Measurements from ENCODE around the gene LHFPL3.

LHFPL3 gene

DNA sequence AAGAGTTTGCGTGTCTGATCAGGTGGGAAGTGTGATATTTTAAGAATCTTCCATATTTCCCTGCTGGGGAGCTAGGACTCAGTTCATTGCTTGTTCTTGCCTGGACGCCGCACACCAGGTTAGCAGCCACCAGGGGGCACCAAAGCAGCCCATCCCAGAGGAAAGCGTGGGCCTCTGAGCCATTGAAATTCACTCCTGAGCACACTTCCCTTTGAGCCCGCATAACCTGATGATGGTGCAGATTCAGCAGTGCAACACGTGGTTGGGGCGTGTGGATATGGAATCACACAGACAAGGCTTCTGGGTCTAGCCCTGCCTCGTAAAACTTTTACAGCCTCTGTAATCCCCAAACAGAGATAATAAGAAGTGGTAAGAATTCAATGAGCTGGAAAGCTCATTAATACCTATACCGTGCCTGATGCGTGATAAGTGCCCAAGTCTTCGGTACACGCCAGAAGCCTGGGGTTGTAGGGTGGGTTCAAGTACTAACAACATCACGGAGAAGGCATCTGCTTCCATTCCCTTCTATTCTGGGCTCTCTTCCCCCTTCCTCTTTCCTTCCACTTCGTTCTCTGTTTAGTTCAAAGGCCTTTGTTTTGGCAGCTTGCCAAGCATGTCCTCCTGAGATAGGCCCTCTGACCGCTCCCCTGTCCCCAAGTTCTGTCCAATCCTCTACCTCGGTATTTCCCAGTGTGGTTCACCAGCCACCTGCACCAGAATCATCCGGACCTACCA is 555.5 kb downstream of the LHFPL3 start:
- in situ Hi-C loops (cut with HindIII; ENCODE audit: low sequenced_read_pairs): loop anchor here (5.0 kb wide), 1 partner anchor 93 kb away; no protein-coding TSS in a partner anchor

DNA sequence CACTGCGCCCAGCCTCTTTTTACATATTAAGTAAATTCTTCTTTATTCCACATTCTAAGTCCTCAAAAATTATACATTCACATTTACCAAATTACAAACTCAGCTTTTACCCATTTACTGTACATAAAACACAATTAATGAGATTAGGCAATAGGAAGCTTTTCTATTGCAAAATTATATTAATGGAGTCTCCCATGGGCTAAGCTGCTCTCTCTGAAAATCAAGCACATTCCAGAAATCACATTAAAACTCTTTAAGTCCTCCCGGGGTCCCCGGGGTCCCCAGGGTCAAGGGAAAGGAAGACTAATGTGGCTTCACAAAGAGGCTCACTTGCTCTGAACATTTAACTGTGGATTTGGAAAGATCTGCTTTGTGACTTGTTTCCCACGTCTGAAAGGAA is 558.2 kb downstream of the LHFPL3 start:
- in situ Hi-C loops (cut with HindIII; ENCODE audit: low sequenced_read_pairs): no loop called here

DNA sequence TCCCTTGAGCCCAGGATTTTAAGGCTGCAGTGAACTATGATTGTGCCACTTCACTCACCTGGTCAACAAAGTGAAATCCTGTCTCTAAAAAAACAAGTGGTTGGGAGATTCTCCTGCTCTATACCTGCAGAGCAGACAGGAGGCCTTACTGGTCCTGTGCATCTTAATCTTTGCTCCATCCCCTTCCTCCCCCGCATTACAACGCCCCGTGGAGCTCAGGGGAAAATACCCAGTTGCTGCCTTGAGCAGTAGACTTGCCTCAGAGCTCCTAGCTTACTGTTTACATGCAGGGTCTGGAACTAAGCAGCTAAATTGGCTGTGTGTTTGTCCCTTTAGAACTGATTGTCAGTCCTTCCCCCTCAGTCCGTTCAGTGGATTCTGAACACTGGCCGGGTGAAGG is 561.8 kb downstream of the LHFPL3 start:
- in situ Hi-C loops (cut with HindIII; ENCODE audit: low sequenced_read_pairs): no loop called here

DNA sequence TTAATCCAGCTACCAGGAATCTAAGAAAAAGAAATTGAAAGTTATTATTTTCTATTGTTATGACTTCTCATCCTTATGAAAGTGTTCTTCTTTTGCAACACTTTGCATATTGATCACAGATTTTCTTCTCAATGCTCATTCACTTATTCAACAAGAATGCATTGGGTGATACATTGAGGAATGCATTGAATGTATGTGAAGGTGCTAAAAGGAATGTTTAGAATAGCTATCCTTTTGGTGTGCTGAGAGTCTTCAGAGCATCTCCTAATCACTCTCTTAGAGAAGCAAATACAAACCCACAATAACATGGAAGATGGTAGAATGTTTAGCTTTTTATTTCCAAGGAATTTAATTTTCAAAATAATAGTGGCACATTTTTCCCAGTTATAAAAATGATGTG is 563.5 kb downstream of the LHFPL3 start:
- in situ Hi-C loops (cut with HindIII; ENCODE audit: low sequenced_read_pairs): no loop called here

DNA sequence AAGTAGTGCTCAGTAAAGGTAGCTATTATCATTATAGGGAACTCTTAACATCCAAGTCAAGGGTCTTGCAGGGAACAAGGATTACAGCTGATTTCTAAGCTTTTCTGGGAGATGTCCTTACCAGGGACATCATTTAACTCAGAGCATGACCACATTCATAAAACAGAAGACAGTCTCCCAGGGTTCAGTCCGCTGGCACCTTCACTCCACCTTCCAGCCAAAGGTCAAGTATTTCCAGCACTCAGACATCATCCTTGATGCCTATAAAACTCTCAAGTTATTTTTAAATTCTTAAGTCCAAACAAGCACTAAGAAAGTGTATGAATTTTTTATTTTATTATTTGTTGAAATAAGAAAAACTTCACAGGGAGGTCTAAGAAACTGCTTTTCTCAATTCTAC is 565.9 kb downstream of the LHFPL3 start:
- in situ Hi-C loops (cut with HindIII; ENCODE audit: low sequenced_read_pairs): no loop called here

DNA sequence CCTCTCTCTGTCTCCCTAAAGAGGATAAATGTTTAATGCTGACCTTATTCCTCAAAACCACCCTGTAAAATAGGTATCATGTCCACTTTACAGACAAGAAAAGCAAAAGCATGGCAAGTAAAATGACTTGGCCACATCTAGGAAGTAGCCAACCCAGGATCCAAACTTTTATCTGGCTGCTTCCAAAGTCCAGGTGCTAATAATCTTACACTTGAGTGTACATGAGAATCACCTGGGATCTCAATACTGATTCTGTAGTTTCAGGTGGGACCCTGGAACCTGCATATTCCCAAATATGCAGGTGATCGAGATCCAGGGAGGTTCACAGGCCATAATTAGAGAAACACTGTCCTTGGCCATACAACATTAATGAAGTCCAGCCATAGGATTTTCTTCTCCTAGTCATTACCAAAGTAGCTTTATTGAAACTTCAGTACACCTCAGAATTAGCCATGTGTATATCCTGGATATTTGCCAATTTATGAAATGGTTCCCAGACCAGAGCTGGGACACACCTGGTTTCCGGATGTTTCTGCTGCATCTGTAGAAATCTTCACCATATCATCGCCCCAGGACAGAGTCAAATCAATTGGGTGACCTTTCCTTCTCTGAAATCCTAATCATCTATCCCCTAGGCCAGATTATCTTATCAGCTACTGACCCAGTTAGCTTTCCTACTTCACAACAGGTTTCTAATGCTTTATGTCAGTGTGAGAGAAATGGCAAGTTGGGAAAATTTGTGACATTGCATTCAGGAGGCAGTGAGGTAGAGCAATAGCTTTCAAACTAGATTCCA is 566.5 kb downstream of the LHFPL3 start:
- in situ Hi-C loops (cut with HindIII; ENCODE audit: low sequenced_read_pairs): no loop called here

DNA sequence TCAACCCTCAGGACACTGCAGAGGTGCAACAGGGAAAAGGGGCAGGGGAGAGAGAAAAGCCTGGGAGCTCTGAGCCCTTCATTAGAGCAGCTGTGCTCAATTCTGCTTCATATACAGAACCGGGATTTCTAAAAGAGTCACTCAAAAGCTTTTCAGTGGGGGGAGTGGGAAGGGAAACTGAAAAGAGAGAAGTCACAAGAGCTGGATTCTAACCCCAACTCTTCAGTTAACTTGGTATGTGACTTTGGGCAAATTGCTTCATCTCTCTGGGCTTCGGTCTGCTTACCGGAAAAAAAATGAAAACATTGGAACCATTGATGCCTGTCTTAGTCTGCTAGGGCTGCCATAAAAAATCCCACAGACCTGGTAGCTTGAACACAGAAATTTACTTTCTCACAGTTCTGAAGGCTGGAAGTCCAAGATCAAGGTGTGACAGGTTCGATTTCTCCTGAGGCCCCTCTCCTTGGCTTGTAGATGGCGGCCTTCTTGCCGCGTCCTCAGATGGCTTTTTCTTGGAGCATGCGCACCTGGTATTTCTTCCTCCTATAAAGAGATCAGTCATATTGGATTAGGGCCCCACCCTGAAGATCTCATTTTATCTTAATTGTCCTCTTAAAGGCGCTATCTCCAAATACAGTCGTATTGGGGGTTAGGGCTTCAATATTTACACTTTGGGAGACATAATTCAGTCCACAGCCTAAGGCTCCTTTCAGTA is 567.3 kb downstream of the LHFPL3 start:
- in situ Hi-C loops (cut with HindIII; ENCODE audit: low sequenced_read_pairs): no loop called here

DNA sequence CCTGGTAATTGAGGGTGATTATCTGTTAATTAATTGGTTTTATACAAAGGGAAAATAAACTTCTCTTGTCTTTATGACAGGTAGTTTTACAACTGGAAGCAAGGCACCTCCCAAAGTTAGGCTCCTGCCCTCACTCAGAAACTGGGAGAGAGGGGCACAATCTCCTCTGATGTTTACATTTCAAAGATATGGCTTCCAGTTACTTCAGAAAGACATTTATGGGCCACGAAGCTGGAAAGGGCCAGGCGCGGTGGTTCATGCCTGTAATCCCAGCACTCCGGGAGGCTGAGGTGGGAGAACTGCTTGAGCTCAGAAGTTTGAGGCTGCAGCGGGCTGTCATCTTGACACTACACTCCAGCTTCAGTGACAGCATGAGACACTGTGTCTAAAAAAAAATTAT is 570.0 kb downstream of the LHFPL3 start:
- in situ Hi-C loops (cut with HindIII; ENCODE audit: low sequenced_read_pairs): no loop called here

DNA sequence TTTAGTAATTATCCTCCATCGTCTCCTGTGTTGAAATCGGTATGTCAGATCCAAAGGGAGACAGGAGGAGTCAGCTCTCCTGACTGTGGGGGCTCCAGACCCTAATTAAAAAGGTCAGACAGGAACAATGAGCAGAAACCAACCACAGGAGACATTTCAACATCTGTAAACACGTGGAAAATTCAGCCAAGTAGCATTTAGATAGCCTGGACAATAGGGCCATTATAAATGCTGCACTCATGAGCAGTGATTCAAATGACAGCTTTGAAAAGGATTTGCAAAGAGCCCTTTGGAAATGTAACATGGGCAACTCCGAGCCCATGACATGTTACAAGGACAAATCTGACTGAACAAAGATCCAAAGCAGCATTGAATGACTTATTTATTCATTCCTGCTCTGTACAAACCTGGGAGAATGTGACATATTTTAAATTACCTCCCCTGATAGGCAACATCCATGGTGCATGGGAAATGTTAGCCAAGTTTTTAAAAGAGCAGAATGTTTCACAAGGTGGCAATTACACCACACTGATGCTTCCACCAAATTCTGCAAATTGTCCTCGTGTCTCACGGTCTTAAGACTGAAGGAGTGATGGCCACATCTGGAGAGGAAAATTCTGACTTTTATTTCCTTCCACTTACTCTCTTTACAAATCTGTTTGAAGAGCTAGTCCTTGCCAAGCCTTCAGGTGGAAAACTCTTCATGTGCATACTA is 572.3 kb downstream of the LHFPL3 start:
- in situ Hi-C loops (cut with HindIII; ENCODE audit: low sequenced_read_pairs): no loop called here

DNA sequence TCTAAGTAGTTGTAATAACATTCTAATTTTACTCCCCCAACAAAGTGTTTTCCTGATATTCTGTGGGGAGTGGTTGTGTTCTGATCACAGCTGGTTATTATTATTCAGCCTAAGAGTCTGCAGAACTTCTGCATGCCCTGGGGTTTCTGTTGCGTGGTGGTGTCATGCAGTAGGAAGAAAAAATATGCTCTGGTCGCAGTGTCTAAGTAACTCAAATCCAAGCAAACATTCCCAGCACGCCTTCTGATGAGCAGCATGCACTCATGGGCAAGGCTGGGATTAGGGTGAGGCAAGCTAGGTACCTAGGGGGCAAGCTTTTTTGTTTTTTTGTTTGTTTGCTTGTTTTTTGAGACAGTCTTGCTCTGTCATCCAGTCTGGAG is 572.8 kb downstream of the LHFPL3 start:
- in situ Hi-C loops (cut with HindIII; ENCODE audit: low sequenced_read_pairs): no loop called here

DNA sequence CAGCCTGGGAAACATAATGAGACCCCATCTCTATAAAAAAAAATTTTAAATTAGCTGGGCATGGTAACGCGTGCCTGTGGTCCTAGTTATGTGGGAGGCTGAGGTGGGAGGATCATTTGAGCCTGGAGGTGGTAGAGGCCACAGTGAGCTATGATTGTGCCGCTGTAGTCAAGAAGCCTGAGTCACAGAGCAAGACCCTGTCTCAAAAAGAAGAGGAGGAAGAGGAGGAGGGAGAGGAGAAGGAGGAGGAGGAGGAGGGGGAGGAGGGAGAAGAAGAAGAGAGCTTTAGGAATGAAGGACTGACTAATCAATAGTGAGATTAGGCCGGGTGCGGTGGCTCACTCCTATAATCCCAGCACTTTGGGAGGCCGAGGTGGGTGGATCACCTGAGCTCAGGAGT is 573.8 kb downstream of the LHFPL3 start:
- in situ Hi-C loops (cut with HindIII; ENCODE audit: low sequenced_read_pairs): no loop called here

DNA sequence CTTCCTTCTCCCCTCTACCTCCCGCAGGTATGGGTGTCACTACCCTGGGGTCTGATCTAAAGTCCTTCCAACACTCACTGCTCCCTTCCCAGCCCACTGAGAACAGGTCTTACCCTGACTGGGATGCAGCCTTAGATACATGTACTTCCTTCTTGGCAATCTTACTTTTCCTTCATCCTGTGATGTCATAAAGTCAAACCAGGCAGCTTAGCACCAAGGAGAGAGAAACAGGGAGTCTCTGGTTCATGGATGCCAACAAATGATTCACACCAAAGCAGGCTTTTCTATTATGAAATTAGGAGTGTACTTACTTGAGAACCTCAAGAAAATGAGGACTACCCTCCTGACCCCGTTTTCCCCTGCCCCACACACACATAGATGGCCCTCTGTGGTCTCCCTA is 574.6 kb downstream of the LHFPL3 start:
- in situ Hi-C loops (cut with HindIII; ENCODE audit: low sequenced_read_pairs): no loop called here

DNA sequence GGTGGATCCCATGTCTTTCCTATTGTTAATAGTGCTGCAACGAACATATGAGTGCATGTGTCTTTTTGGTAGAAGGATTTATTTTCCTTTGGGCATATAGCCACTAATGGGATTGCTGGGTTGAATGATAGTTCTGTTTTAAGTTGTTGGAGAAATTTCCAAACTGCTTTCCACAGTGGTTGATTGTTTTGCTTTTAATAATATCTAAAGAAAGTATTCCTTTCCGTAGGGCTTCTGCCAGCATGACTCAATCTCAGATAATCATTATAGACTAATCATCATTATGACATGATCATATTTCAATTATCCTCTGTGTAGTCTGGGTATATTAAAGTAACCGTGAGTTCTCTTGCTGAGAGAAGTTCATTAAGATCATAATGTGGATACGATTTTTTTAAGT is 575.4 kb downstream of the LHFPL3 start:
- in situ Hi-C loops (cut with HindIII; ENCODE audit: low sequenced_read_pairs): no loop called here

DNA sequence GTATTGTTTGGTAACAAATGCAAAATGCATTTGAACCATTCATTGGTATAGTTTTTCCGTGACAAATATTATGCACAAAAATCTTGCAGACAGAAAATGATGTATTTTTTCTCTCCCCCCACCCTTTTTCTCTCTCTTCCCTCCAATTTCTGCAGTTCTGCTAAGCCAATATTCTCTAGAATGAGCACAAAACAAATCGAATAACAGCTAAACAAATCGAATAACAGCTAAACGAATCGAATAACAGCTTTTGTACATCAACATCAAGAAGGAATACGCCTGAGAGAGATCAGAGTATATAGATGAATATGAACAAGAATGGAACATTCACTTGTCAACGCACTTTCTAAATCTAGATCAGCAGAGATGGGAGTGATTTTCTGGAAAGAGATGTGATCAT is 577.6 kb downstream of the LHFPL3 start:
- in situ Hi-C loops (cut with HindIII; ENCODE audit: low sequenced_read_pairs): no loop called here

DNA sequence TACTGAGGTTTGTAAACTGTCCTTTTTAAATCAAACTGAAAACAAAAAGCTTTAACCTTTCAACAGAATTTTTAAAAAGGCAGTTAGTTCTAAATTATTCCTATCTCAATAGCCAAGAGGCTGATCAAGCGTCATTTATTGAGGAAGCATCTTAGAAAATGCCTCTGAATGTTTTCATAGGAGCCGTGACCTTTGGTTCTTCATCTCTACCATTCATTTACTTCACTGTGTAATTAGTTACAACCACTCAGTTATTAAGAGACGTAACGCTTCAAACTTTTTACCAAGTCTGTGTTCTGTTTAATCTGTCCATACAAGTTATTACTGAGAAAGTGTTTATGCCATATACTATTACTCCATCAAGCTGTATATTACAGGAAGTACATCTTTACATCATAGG is 578.2 kb downstream of the LHFPL3 start:
- in situ Hi-C loops (cut with HindIII; ENCODE audit: low sequenced_read_pairs): no loop called here

DNA sequence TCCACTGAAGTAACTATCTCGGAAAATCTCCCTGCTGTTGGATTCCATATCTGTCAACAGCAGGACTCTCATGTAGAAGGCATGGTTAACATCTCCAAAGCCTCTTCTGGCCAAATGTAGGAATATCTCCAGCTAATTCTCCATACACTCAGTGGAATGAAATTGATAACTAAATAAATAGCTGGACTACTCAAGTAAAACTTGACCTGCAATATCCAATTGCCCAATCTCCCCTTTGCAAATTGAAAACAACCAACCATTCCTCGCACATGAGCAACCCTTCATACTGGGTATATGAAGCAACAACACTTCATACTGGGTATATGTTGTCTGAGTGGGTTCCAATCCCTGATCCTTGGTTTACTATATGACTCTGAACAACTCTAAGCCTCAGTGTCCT is 580.2 kb downstream of the LHFPL3 start:
- in situ Hi-C loops (cut with HindIII; ENCODE audit: low sequenced_read_pairs): no loop called here

DNA sequence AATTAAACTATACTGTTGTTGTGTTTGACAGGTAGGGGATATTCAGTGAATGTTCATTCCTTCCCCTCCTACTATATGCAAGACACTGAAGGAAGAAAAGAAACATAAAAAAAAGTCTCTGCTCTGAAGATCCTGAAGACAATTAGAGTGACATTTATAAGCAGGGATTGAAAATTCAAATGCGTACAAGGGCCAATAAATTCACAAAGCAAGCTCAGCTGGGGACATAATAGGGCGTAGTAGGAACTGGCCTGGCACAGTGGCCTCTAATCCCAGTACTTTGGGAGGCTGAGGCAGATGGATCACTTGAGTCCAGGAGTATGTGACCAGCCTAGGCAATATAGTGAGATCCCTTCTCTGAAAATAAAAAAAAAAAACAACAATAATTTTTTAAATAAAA is 580.7 kb downstream of the LHFPL3 start:
- in situ Hi-C loops (cut with HindIII; ENCODE audit: low sequenced_read_pairs): no loop called here

DNA sequence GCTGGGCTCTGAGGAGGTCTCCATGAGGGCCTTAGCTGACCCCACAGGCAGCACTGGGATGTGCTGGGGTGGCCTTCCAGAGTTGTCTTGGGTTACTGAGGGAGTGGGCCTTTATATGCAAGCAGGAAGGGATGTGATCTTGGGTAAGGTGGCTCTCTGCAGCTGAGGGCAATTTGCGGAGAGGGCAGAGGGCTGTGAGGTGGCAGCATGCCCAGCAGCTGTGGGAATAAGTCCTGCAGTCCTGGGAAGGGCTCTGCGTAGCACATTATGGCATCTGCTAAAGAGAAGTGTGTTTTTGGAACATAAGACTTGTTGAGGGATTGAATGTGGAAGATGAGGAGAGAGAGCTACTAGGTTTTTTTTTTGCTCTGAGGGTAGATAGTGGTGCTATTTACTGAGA is 586.0 kb downstream of the LHFPL3 start:
- in situ Hi-C loops (cut with HindIII; ENCODE audit: low sequenced_read_pairs): no loop called here

DNA sequence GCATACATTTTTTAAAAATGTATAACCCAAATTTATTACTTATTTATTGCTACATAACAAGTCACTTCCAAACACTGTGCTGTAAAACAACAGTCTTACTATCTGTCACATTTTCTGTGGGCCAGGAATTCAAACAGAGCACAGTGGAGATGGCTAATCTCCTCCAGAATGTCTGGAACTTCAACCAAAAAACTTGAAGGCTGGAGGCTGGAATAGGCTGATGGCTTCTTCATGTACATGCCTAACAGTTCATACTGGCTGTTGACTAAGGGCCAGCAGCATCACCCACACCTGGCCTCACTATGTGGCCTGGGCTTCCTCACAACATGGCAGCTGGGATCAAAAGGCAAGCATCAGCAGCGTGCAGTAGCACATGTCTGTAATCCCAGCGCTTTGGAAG is 593.2 kb downstream of the LHFPL3 start:
- in situ Hi-C loops (cut with HindIII; ENCODE audit: low sequenced_read_pairs): no loop called here

DNA sequence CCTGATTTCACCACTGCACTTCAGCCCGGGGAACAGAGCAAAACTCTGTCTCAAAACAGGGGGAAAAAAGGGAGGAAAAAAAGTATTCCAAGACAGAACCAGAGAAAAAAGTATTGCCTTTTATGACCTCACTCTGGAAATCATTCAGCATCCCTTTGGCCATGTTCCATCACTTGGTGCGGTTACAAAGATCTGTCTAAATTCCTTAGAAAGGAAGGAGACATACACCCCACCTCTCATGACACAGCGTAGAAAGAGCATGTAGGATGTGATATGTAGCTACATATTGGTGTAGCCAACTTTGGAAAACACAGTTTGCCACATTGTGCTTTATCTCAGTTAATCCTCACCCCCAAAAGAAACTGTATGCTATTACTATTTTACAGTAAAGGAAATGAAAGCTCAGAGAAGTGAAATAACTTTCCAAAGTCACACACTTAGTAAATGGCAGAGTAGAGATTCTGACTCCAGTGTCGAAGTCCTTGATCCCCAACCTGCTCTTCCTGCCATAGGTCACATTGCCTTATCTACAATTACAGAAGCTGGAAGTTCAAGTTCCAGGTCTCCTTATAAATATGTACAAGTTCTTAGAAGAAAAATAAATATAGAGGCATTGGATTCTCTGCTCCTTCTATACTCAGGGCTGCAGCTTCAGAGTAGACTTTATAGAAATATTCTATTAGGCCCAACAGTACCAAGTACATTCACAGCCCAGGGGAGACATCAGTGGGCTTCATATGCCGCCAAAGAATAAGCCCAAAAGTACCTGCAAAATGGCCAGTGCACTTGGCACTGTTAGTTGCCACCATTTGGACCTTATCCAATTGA is 594.0 kb downstream of the LHFPL3 start:
- in situ Hi-C loops (cut with HindIII; ENCODE audit: low sequenced_read_pairs): no loop called here

Data from endothelial cell of hepatic sinusoid (primary cell).